GM12864 (cell line): Measurements from ENCODE around the gene EIPR1.

Experiments
- DNase-seq: peaks from one replicate; pipeline ENCODE4 v3.0.0-alpha.2; 2011; ENCODE audit warnings: low read depth
- H3K4me3 ChIP-seq: 2 replicates; pipeline ENCODE4 v1.5.1; 2011; ENCODE audit warnings: mild to moderate bottlenecking, low read depth, low read length, control low read depth
- TF ChIP-seq, protein P1 (sequence below): IDR thresholded peaks from 2 replicates; pipeline ENCODE4 v1.5.1; 2011; ENCODE audit warnings: low read depth, mild to moderate bottlenecking, moderate library complexity, low read length, control low read depth, inconsistent platforms; ENCODE audit errors: missing control alignments

The EIPR1 gene

DNA sequence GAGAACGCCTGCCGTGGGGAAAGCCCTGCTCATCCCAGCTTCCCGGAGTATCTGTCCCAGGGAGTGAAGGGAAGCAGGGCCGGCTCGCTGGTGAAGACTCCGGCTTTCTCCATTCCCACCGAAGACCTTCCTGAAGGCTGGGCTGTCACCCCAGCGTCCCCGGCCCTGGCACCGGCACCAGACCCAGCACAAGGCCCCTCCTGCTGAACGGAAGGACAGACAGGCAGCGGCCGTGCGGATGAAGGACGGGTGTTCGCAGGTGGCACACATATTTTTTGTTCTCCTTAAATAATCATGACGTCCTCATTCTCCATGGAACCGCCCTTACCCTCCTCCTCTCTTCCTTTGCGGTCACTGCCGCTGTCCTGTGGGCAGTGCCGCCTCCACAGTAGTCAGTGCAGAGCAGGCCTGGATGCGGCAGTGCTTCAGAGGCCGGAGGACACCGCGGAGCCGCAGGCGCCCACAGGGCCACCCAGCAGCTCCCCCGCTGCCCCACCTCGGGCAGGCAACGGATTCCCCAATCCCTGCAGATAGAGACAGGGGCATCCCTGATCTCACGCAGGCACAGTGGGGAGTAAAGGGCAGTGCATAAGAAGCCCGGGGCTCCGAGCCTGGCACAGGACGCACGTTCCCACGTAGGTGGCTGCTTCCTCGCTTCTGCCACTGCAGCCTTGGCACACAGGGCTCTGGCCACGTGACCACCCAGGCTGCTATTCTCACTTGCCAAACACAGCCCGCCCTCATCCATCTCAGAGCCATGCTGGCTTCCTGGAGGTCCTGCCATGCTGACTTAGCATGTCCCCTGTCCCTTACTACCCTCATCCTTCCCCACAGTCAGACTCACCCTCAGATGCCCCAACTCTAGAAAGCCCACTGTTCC, 229.7 kb downstream of the EIPR1 start:
- H3K4me3 ChIP-seq: no peak overlapping the region
- no peak for DNase-seq
- TF ChIP-seq, protein P1, sequence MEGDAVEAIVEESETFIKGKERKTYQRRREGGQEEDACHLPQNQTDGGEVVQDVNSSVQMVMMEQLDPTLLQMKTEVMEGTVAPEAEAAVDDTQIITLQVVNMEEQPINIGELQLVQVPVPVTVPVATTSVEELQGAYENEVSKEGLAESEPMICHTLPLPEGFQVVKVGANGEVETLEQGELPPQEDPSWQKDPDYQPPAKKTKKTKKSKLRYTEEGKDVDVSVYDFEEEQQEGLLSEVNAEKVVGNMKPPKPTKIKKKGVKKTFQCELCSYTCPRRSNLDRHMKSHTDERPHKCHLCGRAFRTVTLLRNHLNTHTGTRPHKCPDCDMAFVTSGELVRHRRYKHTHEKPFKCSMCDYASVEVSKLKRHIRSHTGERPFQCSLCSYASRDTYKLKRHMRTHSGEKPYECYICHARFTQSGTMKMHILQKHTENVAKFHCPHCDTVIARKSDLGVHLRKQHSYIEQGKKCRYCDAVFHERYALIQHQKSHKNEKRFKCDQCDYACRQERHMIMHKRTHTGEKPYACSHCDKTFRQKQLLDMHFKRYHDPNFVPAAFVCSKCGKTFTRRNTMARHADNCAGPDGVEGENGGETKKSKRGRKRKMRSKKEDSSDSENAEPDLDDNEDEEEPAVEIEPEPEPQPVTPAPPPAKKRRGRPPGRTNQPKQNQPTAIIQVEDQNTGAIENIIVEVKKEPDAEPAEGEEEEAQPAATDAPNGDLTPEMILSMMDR: no peak

GRCh38 chr2:3146772-3147650, 230.6 kb downstream of the EIPR1 start:
- TF ChIP-seq, protein P1: no peak
- no peak overlapping the region for H3K4me3 ChIP-seq
- no peak for DNase-seq

DNA sequence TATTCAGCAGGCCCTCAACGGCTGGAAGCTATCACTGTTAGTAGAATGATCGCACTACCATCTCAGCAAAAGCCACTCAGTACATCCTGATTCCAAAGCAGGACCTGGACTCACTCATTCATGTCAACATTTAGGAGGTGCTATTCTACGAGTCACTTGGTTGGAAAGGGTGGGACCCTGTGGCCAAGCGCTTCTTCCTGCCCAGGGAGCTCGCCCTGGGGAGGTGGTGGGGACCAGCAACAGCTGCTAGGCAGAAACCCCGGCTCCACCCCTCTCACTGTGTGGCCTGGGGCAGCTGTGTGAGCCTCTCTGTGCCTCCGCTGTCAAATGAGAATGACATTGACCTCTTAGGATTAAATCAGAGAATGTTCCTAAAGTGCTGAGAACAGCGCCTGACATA, 231.4 kb downstream of the EIPR1 start:
- TF ChIP-seq, protein P1: no peak
- DNase-seq: no peak
- H3K4me3 ChIP-seq: no peak overlapping the region

- no peak for DNase-seq
- TF ChIP-seq, protein P1: no peak
- H3K4me3 ChIP-seq: no peak overlapping the region
Observed at GRCh38 chr2:3145471-3146021, 232.1 kb downstream of the EIPR1 start.

GRCh38 chr2:3144856-3145255, 232.8 kb downstream of the EIPR1 start:
- H3K4me3 ChIP-seq: no peak overlapping the region
- TF ChIP-seq, protein P1: no peak
- DNase-seq: no peak

DNA sequence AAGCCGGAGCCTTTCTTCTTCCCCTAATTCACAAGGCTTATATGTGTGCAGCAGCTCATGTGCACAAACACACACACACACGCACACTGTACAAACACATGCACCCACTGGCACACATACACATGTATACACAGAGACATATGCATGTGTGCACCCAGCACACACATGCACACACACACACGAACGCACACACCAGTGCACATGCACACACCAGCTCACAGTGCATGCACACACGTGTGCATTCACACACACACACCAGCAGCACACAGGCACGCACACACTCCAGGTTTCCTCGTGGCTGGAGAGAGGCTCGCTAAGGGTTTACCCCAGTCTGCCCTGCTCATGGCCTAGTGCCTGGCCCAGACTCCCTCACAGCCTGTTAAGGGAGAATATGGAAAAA, 234.0 kb downstream of the EIPR1 start:
- no peak for DNase-seq
- TF ChIP-seq, protein P1: no peak
- H3K4me3 ChIP-seq: no peak overlapping the region
